Left colon (tissue), 2 donors: ENCODE data around the gene CCDC85A. TPM values are rescaled to one million over a fixed set of nuclear protein-coding genes. Genes with fewer than 3 reads are reported as not detected.
A peak's percentile ranks its signal among the peaks of the same experiment; 100 is the strongest.

Experiments
- ATAC-seq: fragments of 200-7000 bp; cut with Tn5 transposase; one replicate; pipeline ENCODE4 v1.9.1; 2020; ENCODE audit warnings: mild to moderate bottlenecking, moderate library complexity
- DNase-seq, 2 donors: peaks; one replicate each; pipeline ENCODE4 v3.0.0-alpha.2; 2020
- intact Hi-C, 2 donors: fragments of 100-400 bp; cut with DNase I in 1 of 2; cut with micrococcal nuclease in 1 of 2; formaldehyde crosslinking; loops; one replicate each; pipeline versions ENCODE4 v1.11.2 to v1.14.0; 2022; cut with DNase I, micrococcal nuclease
- total RNA-seq, 2 donors: library from RNA; stranded (reverse); fragmentation: NEBNext Ultra II Directional; extraction: Animal tissue kit (Norgen Biotek cat#: 25700); gene quantifications; one replicate each; pipeline ENCODE4 v1.2.1, GENCODE V29; 2021
- donor health status: DM: no; HTN: no; CAD: no.
- donor health status: DM: yes; HTN: yes; CAD: no.

The CCDC85A gene
- total RNA-seq, 2 donors from 2014 or later = 0.27 to 0.81 TPM

DNA sequence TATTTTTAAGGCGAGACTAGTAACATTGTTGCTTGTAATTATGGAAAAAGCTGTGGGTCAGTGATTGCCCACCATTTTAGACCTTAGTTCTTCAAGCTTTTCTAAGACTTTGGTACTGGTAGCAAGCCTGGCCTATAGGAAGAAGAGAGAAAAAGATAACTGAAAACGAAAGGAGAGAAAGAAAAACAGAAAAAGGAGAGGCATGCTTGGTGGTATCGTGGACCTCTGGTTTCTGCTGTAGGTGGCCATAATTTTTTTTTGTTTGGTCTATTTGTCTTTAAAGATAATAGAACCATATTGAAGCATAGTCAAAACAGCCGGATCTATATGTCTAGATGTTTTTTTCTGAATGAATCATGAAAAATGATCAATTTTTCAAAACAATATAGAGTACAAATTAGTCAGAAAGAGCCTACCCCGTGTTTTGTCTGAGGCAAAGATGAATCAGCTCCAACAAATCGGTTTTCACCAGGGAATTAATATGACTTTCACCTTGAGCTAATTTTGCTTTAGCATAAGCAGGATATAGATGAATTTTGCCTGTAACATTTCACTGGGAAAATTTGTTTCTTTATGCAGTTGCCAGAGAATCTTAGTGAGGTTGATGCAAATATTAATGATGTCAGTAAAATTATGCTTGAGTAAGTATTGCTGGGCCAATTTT is 45.7 kb downstream of the CCDC85A start:
- intact Hi-C loops = no loop called here
- no peak for DNase-seq
- no peak for ATAC-seq

DNA sequence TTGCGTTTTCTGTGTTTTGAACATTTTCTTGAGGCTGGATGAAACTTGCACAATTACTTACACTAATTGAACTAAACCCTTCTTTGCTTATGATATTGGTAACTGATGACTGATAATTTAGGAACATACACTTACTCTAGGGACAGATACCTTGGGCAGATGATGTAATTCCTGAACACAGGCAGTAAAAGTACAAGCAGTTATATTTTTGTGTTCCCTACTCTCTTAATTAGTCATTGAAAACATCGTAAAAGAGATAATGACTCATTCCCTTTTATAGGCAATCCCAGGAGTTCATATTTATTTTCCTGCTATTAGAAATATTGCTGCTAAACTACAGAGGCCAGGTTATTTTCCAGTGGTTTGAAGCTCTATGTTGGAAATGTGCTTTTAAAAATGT is 46.4 kb downstream of the CCDC85A start:
- DNase-seq (no peak), ATAC-seq (no peak)
- intact Hi-C loops = no loop called here

DNA sequence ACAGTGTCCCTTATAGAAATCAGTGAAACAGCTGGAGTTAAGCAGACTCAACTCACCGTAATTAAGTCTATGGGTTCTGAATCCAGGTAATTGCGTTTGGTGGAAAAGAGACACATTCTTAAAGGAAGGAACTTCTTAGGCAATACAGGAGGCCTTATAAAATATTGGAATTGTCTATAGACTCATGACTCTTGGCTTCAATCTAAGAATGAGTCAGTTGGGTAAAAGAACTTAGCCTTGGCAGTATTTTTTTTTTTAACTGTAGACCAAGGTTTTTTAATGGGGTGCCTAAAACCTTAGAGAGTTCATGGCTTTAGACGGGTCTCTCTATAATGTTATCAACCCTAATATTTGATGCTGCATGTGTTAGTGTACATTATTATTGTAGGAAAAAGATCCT is 47.6 kb downstream of the CCDC85A start:
- no peak for ATAC-seq
- intact Hi-C loops = no loop called here

DNA sequence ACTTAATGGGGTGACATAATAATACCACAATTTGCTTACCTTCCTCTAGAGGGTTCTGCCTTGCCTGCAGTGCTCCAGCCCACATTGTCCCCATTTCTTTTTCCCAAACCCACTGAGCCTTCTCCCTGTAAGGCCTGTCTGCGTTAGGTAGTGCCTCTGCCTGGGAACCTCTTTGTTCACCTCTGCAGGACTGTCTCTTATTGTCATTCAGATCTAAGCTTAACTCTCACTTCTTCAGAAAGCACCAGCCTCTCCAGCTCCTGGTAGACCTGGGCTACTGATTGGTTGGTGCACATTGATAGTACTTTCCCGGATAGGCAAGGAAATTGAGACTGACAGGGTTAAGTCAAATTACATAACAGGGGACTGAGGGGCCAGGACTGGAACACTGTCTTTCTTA is 49.1 kb downstream of the CCDC85A start:
- intact Hi-C loops = no loop called here
- ATAC-seq (no peak), DNase-seq (no peak)

More for the DNA sequence above, 47.6 kb downstream of the CCDC85A start:
- DNase-seq = no peak

DNA sequence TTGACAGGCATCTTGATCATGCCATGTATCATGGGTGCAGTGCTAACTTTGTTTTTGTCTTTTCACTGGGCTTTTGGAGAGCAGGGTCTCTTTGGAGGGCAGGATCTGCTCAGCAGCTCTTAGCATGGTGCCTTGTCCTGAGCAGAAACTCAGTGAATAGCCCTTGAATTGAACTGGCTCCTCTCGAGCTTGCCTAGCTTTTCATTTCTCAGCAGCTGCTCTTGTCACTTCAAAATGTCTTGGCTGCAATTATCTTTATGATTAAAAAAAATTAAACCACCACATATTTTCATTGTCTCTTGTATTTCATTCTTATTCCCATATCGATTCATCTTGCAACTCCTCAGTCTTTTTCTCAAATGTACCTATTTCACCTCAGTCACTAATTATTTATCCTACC is 50.5 kb downstream of the CCDC85A start:
- intact Hi-C loops = no loop called here
- no peak for DNase-seq
- ATAC-seq = no peak

DNA sequence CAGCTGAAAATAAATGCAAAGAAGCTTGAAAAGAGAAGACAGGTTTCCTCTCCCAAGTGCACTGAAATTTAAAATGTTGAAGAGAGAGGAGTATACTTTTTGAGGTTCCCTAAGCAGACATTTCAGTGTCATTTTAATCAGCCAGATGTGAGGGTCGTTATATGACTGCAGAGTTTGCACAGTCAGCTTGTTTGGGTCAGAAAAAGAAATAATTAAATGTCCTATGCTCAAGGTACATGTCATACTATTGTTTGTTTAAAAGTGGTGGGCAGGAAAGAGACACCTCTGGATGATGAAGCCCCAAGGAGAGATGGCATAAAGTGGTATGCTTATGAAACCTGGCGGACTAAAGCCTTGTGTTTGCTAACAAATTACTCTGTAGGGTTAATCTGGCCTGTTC is 55.2 kb downstream of the CCDC85A start:
- DNase-seq (no peak), ATAC-seq (no peak)
- intact Hi-C loops = no loop called here

DNA sequence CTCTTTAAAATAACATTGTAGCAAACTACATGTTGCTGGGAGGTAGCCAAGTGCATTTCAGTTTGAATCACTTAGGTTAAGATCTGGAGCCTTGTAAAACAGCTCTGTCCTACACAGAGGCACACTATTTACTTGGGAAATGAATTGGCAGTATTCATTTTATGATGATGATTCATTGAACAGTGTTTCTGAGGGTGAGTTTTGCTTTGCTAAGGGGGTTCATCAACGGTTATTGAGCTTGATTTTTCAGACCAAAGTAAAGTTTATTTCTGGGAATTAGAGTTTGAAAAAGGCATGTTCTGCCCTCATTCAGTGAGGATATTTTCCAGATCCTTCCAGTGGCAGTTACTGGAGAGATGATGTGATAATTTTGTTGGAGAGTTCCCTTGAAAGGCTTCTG is 55.6 kb downstream of the CCDC85A start:
- no peak for DNase-seq
- intact Hi-C loops = no loop called here
- peak; percentile 71 for ATAC-seq

DNA sequence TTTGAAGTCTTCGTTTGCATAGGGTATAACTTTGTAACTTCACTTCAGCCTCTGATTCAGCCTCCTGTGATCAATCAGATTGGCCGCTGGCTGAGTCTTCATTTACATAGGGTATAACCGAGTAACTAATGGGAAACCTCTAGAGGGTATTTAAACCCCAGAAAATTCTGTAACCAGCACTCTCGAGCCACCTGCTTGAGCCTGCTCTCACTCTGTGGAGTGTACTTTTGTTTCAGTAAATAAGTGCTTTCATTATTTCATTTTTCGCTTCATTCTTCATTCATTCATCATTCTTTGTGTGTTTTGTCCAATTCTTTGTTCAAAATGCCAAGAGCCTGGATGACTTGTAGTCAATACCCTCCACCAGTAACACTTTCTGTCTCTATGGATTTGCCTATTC is 56.4 kb downstream of the CCDC85A start:
- no peak for ATAC-seq
- intact Hi-C loops = no loop called here
- no peak for DNase-seq

DNA sequence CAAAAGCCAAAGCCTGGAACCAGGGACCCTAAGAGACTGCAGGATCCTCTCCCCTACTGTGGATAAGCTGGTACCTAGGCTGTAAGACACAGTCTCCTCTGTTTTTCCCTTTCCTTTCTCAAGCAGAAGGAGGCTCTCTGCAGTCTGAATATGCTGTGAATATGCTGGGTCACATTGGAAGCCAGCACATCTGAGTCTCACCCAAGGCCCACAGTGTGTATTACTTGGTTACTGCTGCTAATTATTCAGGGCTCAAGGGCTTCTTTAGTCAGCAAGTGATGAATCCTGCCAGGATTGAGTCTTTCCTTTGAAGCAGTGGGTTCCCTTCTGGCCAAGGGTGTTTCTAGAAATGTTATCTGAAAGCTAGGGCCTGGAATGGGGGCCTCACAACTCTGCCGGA is 60.7 kb downstream of the CCDC85A start:
- intact Hi-C loops = no loop called here
- ATAC-seq (no peak), DNase-seq (no peak)

DNA sequence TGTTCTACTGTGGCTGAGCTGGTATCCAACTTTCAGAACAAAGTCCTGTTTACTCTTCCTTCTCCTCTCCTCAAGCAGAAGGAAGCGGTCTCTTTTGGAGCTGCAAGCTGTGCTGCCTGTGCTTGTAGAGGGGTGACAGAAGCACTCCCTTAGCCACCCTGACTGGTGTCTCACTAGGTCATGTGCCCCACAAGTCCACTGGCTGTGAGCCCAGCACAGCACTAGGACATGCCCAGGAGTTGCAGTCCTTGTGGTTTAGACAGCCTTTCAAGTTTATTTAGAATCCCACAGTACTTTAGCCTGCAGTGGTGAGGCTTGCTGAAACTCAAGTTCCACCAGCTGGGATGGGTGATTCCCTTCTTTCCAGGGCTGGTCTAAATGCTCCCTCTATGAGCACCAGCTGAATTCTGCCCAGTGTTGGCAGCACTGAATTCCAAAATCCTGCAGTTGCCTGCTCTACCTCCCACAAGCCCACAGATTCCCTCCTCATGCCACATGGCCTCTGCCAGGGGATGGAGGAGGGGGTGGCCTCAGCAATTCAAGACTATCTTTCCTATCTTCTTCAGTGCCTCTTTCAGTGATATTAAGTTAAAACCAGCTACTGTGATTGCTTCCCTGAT is 61.2 kb downstream of the CCDC85A start:
- ATAC-seq (no peak), DNase-seq (no peak)
- intact Hi-C loops = no loop called here

DNA sequence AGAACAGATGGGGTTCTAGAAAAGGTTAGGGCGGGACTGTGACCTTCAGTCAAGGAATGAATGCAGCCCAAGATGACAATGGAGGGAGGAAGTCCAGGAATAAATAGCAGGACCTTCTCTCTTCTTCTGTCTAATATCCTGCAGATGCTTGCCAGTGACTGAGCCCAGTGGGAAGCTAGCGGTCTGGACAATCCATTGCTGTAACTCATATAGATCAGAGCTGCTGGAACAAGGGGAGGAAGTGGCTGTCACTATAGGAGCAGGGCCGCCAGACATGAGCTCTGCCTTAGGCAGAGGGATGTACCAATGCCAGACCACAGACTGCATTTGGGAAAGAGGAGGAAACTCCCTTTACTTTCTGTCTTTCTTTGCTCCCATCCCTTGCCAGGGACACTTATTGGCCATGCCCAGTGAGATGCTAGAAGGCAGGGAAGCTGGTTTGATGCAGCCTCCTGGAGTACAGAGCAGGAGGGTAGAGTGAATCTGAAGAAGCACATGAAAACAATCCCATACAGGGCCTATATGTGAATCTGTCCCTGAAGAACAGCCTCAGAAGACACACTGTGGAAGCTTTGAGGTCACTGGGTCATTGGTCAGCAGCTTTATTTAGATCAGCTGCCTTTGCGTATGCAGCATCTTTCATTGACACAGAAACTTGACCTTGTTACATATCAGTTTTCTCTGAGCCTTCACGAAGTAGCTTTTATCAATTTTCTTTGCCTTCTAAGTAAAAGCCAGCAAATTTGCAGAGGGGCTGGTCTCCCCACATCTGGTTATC is 65.4 kb downstream of the CCDC85A start:
- intact Hi-C loops = no loop called here
- DNase-seq (no peak), ATAC-seq (no peak)

DNA sequence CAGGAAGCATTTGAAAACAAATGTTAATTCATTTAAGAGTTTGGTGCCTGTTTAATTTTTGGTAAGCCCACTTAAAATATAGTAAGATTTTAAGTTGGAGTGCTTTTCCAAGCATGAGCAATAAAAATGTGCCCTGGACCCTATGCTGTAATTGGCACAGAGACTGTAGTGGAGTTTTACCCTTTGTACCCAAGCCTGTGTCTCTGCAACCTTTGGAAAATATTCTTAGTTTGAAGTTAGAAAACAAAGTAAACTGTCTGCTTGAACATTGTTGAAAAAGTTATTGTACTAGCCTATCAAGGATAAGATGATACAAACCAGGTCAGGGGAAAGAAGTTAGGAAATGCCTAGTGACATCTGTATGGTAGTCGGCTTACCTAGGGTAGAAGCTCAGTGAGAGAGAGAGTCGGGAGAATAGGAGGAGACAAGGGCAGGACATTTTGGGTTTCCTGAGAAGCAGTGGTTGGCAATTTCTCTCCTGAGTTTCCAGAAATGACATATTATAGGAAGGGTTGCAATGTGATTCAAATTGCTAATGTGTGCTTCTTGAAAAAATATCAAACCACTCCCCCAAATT is 66.5 kb downstream of the CCDC85A start:
- ATAC-seq = no peak
- no peak for DNase-seq

DNA sequence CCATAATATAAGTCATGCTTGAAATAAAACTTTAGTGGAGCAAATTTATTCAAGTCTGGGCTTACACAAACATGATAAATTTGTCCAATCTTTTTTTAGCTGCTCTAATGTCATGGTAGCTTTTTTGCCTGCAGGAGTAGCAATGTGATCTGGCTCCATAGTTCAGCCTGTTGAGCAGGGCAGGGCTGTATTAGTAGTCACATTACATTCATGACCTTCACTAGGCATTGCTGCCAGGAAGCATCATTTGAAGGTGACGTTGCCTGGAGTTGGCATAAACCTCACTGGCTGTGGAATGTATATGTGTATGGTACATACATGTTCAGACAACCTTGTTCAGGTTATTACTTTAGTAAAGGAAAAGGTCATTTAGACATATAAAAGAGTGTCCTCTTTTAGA is 76.6 kb downstream of the CCDC85A start:
- ATAC-seq (no peak), DNase-seq (no peak)
- intact Hi-C loops = no loop called here

More for the DNA sequence above, 66.5 kb downstream of the CCDC85A start:
- intact Hi-C loops = no loop called here

DNA sequence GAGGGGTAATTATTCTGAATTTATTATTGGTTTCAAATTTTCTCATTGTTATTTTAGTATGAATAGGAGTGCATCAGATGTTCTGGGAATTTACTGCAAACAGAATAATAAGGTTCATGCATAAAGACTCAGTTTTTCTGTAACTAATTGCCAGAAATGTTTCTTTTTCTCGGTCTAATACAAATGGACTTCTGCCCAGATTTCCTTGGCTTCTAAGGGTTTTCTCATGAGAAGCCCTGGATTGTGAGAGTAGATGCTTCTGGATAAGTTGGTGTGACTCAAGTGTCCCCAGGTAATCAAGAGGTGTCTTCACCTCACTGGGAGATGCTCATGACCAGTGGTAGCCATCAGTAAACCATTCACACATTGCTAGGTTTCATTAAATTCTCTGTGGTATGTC is 78.5 kb downstream of the CCDC85A start:
- intact Hi-C loops = no loop called here
- DNase-seq (no peak), ATAC-seq (no peak)

DNA sequence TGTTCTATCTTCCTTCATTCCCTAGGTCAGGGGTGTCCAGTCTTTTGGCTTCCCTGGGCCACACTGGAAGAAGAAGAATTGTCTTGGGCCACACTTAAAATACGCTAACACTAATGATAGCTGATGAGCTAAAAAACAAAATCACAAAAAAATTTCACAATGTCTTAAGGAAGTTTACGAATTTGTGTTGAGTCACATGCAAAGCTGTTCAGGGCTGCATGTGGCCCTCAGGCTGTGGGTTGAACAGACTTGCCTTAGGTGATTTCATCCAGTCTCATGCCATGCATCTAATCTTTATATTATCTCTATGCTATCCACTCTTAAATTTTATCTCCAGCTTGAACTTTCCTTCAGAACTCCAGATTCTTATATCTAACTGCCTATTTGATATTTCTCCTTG is 80.1 kb downstream of the CCDC85A start:
- ATAC-seq = no peak
- DNase-seq = no peak
- intact Hi-C loops = no loop called here

DNA sequence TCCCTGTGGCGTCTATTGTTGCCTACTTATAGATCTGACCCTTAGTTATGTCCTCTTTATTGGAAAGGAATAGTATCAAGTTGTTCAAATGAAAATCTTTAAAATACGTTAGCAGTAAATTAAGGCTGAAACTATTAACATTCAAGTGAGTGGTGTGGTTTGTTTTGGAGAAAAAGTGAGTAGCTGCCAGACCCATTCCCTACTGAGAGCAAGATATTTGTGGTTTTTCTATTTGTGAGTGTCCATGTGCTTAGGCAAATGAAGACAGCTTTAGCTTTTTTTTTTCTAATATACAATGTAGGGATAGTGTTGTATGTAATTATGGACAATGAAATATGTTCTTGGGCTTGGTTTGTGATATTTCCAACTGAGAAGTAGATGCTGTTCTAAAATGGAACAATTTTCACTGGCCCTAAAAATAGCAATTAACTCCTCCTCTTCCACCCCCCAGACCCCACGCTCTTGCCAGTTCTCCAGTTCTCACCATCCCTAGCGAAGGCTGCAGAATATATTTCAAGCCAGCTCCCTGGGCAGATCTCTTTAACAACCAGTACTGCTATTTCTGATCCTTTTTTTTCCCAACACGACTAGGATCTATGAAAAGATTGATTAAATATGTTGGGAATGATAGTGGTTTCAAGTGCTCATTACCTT is 83.1 kb downstream of the CCDC85A start:
- ATAC-seq (no peak), DNase-seq (no peak)
- intact Hi-C loops = no loop called here

DNA sequence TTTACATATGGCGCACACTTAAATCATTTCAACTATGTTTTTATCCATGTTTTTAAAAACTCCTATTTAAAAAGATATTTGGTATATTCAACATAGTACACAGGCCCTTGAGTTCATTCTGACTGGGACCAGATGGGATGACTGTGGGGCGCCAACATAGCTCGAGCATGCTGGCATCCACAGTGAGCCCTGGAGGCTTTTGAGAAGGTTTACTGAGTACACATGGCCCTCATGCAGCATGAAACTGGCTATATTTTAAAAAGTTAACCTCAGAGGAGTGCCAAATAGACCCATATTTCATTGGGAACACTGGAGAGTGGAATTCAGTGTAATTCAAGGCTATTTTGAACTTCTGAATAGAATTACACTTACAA is 83.6 kb downstream of the CCDC85A start:
- DNase-seq (no peak), ATAC-seq (no peak)
- intact Hi-C loops = no loop called here

DNA sequence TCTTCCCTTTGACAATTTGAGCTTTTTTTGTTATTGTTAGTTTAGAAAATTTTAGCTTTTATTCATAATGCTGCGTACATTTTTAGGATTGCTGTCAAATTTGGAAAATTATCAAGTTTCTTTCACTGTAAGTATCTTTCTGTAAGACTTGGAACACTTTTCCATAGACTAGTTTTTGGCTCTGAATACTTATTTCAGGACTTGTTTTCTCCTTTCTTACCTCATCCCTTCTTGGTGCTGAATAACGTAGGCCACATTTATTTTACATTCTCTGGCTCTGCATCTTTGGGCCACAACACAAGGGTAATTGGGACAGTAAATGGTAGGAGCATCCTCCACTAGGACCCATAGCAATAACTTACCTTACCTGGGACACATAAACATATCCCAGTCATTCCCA is 85.1 kb downstream of the CCDC85A start:
- ATAC-seq (no peak), DNase-seq (no peak)
- intact Hi-C loops = no loop called here

DNA sequence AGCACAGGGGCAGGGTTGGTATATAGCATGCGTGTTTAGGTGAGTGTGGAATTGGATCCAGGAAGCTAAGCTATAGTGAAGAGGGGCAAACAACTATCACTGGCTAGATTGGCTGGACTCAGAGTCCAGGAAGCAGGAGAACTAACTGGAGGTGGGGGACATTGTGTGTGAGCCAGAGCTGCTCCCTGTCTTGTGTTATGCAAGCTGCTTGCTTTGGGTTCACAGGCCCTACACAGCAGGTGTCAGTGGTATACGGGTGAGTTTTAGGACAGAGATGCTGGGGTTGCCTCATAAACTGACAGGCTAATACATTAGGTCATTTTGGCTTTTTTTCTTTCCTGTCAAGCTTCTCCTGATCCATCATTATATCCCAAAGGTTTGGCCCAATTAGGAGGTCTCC is 87.5 kb downstream of the CCDC85A start:
- intact Hi-C loops = no loop called here
- ATAC-seq = no peak

DNA sequence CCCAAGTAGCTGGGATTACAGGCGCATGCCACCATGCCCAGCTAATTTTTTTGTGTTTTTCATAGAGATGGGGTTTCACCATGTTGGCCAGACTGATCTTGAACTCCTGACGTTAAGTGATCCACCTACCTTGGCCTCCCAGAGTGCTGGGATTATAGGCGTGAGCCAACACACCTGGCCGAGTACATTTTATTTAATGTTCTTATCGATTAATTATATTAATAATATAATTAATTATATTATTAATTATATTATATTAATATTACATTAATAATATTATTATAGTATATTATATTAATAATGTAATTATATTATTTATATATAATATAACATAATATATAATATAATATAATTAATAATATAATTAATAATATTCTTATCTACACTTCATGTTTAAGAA is 101.4 kb downstream of the CCDC85A start:
- intact Hi-C loops = no loop called here
- ATAC-seq (no peak), DNase-seq (no peak)

More for the DNA sequence above, 87.5 kb downstream of the CCDC85A start:
- DNase-seq = no peak
